ENCODE measurements around the gene EVL.

EVL gene

GRCh38 chr14:100143934-100144333 lies 78.7 kb downstream of the EVL start:
- no peaks in the 10 kb centered on the region for H3K9me3 Mint-ChIP-seq
- no peak for ATAC-seq
- H3K27me3 Mint-ChIP-seq = no peaks in the 10 kb centered on the region
- H3K27ac Mint-ChIP-seq = peak overlapping the region in 1 of 2 donors; percentile 12
- H3K4me1 Mint-ChIP-seq = peaks cover 75% of the 10 kb centered on the region
- no peak for DNase-seq
- H3K4me3 Mint-ChIP-seq = no peak overlapping the region

DNA sequence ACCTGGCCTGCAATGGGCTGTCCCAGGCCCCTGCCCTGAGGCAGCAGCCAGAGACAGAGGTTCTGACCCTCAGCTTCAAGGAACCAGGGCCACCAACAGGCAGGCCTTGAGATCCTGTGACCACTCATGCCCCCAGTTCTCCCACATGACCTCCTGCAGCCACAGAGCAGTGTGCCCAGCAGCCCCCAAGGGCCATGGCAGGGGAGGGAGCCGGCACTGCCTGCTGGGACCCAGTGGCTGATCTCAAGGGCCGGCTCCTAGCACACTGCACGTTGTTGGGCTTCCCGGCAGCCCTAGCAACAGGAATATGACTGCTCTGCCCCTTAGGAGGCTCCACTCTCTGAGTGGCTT lies 79.4 kb downstream of the EVL start:
- DNase-seq = no peak
- H3K27me3 Mint-ChIP-seq = no peaks in the 10 kb centered on the region
- peaks cover 71% of the 10 kb centered on the region for H3K4me1 Mint-ChIP-seq
- no peak for ATAC-seq
- H3K9me3 Mint-ChIP-seq = no peaks in the 10 kb centered on the region
- peak overlapping the region in 1 of 2 donors; percentile 83 for H3K27ac Mint-ChIP-seq
- no peak overlapping the region for H3K4me3 Mint-ChIP-seq

GRCh38 chr14:100144996-100145646 lies 79.9 kb downstream of the EVL start:
- no peak for ATAC-seq
- Mint-ChIP-seq H3K27ac (peak overlapping the region in 1 of 2 donors; percentile 83), H3K27me3 (no peaks in the 10 kb centered on the region), H3K4me3 (no peak overlapping the region), H3K4me1 (peaks cover 69% of the 10 kb centered on the region), H3K9me3 (no peaks in the 10 kb centered on the region)
- peak in 1 of 2 donors; percentile 32 for DNase-seq

GRCh38 chr14:100145682-100146464 lies 80.7 kb downstream of the EVL start:
- DNase-seq = no peak
- peaks cover 66% of the 10 kb centered on the region for H3K4me1 Mint-ChIP-seq
- no peaks in the 10 kb centered on the region for H3K27me3 Mint-ChIP-seq
- peak overlapping the region in 1 of 2 donors; percentile 75 for H3K4me3 Mint-ChIP-seq
- ATAC-seq = peak; percentile 1
- peak overlapping the region in 1 of 2 donors; percentile 89 for H3K27ac Mint-ChIP-seq
- H3K9me3 Mint-ChIP-seq = no peaks in the 10 kb centered on the region

- no peaks in the 10 kb centered on the region for H3K27me3 Mint-ChIP-seq
- DNase-seq (no peak), ATAC-seq (peak; percentile 23)
- peak overlapping the region; percentile 40 to 89 for H3K27ac Mint-ChIP-seq
- peak overlapping the region in 1 of 2 donors; percentile 75 for H3K4me3 Mint-ChIP-seq
- no peaks in the 10 kb centered on the region for H3K9me3 Mint-ChIP-seq
- peaks cover 60% of the 10 kb centered on the region for H3K4me1 Mint-ChIP-seq
Measured at GRCh38 chr14:100146531-100147091, 81.4 kb downstream of the EVL start.

DNA sequence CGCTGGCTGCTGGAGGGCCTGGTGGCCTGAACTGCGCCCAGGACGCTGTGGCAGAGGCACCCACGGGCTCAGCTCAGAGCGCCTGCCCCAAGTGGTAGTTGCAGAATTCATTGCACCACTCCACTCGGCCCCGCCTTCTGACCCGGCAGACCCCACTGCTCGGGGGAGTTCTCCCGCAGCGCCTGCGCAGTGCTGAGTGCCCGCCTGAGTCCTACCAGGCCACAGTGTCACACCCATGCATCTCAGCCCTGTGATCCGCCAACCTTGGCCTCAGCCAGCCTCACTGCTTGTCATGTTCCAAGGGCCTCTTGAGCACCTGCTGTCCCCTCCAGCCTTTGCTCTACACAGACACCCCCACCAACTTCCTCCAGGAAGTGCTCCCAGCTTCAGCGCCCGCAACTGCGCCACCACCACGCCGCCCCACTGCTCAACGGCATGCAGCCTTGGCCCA lies 82.0 kb downstream of the EVL start:
- ATAC-seq = peak; percentile 75
- peak overlapping the region; percentile 72 to 96 for H3K27ac Mint-ChIP-seq
- no peaks in the 10 kb centered on the region for H3K27me3 Mint-ChIP-seq
- H3K9me3 Mint-ChIP-seq = no peaks in the 10 kb centered on the region
- DNase-seq = peak; percentile 79 to 80
- H3K4me1 Mint-ChIP-seq = peaks cover 55% of the 10 kb centered on the region
- peak overlapping the region; percentile 50 to 75 for H3K4me3 Mint-ChIP-seq

DNA sequence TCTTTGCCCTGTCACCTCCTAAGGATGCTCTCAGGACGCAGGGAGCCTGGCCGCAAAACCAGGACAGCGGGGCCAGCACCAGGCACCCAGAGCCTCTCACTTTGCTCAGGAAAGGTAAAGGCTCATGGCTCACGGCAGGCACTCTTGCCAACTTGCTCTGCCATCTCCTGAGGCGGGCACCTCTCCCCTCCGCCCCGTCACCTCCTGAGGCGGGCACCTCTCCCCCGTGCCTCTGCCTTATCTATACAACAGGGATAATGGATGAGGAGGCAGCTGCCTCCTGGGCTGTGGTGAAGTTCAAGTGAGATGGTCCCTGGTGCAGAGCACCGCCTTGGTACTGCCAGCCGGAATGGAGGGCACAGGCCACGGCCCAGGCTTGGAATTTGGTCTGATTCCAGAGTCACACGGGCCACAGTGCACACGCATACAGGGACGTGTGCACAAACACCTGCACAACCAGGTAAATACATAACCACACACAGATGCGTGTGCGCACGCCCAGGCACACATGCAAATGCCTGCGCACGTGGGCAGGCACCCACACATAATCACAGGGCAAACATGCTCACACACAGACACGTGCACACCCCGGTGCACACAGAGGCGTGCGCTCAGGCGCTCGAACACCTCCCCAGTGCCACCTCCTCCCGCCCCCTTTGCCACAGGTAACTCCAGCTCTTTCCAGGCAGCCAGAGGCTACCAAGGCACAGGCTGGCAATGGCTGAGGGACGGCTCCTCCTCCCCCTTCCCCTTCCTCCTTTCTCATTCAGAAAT lies 82.7 kb downstream of the EVL start:
- no peak for DNase-seq
- ATAC-seq = no peak
- Mint-ChIP-seq H3K4me3 (peak overlapping the region; percentile 50 to 75), H3K4me1 (peaks cover 55% of the 10 kb centered on the region), H3K9me3 (no peaks in the 10 kb centered on the region), H3K27me3 (no peaks in the 10 kb centered on the region), H3K27ac (peak overlapping the region in 1 of 2 donors; percentile 96)

DNA sequence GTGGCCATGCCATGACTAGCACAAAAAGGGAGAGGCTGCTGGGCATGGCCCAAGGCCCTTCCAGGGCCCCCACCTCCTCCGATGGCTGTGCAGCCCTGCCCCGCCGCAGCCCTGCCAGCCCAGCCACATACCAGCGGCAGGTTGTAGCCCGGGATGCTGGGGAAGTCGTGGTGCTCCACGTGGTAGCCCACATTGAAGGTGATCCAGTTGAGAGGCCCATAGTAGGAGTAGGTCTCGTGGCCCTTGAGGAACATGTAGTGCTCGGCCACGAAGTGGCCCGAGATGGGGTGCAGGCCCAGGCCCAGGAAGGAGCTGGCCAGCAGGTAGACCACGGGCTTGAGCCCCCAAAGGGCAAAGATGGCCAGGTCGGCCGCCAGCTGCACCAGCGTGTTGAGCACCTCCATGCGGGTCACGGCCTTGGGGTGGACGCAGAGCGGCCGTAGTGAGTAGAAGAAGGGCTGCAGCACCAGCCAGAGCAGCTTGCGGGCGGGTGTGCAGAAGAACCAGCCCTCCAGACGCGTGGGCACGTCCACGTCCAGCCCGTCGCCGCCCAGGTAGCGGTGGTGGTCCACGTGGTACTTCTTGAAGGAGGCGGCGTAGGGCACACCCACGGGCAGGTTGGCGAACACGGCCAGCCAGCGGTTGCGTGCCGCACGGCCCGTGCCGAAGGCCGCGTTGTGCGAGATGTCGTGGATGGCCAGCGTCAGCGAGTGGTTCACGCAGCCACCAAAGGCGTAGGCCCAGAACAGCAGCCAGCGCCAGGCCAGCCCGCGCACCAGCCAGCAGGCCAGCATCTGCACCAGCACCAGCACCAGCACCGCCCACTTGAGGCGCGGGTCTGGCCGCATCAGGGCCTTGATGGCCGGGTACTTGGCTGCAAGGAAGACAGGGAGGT lies 83.9 kb downstream of the EVL start:
- peak overlapping the region in 1 of 2 donors; percentile 49 for H3K4me3 Mint-ChIP-seq
- ATAC-seq (no peak), DNase-seq (no peak)
- peak overlapping the region in 1 of 2 donors; percentile 96 for H3K27ac Mint-ChIP-seq
- peaks cover 51% of the 10 kb centered on the region for H3K4me1 Mint-ChIP-seq
- no peaks in the 10 kb centered on the region for H3K9me3 Mint-ChIP-seq
- H3K27me3 Mint-ChIP-seq = no peaks in the 10 kb centered on the region

DNA sequence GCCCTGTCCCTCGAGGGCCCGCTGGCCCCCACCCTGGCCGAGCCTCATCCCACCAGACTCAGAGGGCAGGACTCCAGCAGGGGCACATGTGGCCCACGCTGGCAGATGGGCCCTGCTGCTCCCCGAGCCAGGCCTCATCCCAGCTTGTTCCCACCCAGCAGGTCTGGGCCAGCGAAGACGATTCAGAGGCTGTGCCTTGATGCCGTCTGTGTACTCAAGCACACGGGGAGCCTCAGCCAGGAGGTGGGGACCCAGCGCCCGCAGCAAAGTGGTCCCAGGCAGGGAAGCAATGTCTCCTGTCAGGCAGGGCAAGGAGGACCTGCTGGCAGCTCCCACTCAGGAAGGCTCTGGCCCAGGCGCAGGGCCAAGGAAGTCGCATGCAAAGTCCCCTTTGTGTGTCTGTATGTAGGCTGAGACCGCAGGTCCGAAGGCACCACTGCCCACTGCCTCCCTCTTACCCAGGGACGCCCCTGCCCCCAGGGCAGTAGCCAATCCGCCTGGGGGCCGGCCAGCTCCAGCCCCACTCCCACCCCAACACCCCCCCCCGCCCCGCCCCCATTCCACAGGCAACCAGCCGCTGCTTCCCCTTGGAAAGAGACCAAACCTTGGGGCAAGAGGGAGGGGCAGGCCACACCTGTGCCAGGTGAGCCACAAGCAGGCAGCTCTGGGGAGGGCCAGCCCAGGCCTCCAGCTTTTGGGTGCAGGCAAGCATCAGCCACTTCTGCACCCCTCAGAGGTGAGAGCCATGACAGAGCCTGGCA lies 84.8 kb downstream of the EVL start:
- DNase-seq = no peak
- no peaks in the 10 kb centered on the region for H3K27me3 Mint-ChIP-seq
- peaks cover 3 to 5% of the 10 kb centered on the region in 2 donors for H3K9me3 Mint-ChIP-seq
- peaks cover 41% of the 10 kb centered on the region for H3K4me1 Mint-ChIP-seq
- ATAC-seq = no peak
- no peak overlapping the region for H3K4me3 Mint-ChIP-seq
- H3K27ac Mint-ChIP-seq = peak overlapping the region in 1 of 2 donors; percentile 85

DNA sequence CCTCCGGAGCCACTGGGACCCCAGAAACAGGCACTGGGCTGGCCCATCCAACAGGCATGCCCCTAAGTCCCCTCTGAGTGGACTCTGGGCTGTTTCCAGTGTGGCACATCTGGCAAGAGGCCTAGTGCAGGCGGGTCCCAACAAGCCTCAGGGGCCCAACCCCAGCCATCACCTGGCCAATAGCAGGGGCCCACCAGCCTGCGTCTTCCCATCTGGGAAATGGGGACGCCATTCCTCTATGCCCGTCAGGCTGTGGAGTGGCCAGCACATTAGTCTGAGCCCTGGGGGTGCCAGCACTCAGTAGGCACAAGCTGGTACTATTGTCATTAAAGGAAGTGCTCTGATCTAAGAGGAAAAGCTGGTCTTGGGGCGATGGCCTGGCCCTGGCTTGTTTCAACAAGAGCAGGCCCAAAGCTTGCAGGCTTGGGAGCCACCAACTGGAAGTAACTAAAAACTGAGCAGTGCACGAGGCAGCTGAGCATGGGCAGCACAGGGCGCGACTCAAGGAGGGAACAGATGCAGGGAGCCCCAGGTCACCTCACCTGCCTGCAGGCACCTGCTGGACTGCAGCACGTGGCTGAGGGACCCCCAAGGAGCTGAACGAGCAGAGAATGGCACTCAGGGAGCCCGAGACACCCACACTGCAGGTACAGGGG lies 85.8 kb downstream of the EVL start:
- H3K4me3 Mint-ChIP-seq = peak overlapping the region in 1 of 2 donors; percentile 3
- H3K4me1 Mint-ChIP-seq = peaks cover 32% of the 10 kb centered on the region
- ATAC-seq = no peak
- peaks cover 5 to 10% of the 10 kb centered on the region in 2 donors for H3K9me3 Mint-ChIP-seq
- peak overlapping the region in 1 of 2 donors; percentile 90 for H3K27ac Mint-ChIP-seq
- no peak for DNase-seq
- no peaks in the 10 kb centered on the region for H3K27me3 Mint-ChIP-seq

- Mint-ChIP-seq H3K4me3 (no peak overlapping the region), H3K9me3 (peaks cover 5 to 10% of the 10 kb centered on the region in 2 donors), H3K27me3 (peaks cover 10% of the 10 kb centered on the region), H3K27ac (peak overlapping the region in 1 of 2 donors; percentile 89), H3K4me1 (peaks cover 21% of the 10 kb centered on the region)
- ATAC-seq (no peak), DNase-seq (no peak)
Measured at GRCh38 chr14:100152091-100152490, 86.9 kb downstream of the EVL start.

DNA sequence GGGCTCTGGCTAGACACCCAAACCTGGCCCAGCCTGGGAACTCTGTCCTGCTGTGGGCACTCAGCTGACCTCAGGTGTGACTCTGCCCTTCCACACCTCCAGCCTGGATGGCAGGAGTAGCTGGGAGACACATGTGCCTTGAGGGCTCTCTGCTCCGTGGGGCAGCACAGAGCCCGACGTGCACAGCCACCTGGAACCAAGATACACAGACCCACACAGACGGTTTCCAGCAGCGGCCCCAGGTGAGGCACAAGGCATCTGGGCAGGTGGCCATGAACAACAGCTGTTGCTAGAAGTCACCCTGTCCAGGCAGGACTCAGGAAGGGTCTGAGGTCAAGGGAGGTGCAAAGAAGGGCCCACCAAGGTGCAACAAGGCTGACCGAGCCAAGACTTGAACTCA lies 88.3 kb downstream of the EVL start:
- Mint-ChIP-seq H3K9me3 (peaks cover 5 to 10% of the 10 kb centered on the region in 2 donors), H3K4me3 (no peak overlapping the region), H3K27ac (no peak overlapping the region), H3K27me3 (peaks cover 24% of the 10 kb centered on the region), H3K4me1 (peaks cover 7% of the 10 kb centered on the region)
- DNase-seq = no peak
- no peak for ATAC-seq

- peaks cover 37% of the 10 kb centered on the region for H3K27me3 Mint-ChIP-seq
- DNase-seq = peak; percentile 40 to 45
- no peak overlapping the region for H3K27ac Mint-ChIP-seq
- no peak overlapping the region for H3K4me3 Mint-ChIP-seq
- no peaks in the 10 kb centered on the region for H3K4me1 Mint-ChIP-seq
- H3K9me3 Mint-ChIP-seq = peaks cover 5 to 10% of the 10 kb centered on the region in 2 donors
- no peak for ATAC-seq
Measured at GRCh38 chr14:100155049-100155621, 89.9 kb downstream of the EVL start.
